GM18517 (cell line): ENCODE results near the gene SMC5.
A peak's percentile ranks its signal among the peaks of the same experiment; 100 is the strongest.
"Not testable (repeated sequence)": the region's sequence is repeated elsewhere in the genome, so short reads cannot be mapped to it uniquely, and the experiment has no call there.

Source experiments
- ATAC-seq: cut with Tn5 transposase; IDR thresholded peaks from one replicate; pipeline ENCODE4 v1.9.1; 2021; ENCODE audit warnings: mild to moderate bottlenecking, moderate library complexity; ENCODE audit not compliant: unreplicated experiment

The SMC5 gene

GRCh38 chr9:70355801-70356200 is 97.0 kb downstream of the SMC5 start:
- ATAC-seq = no peak

- ATAC-seq = no peak
Observed at GRCh38 chr9:70362952-70363351, 104.2 kb downstream of the SMC5 start.

- ATAC-seq = no peak
Observed at GRCh38 chr9:70363760-70364159, 105.0 kb downstream of the SMC5 start.

GRCh38 chr9:70367305-70367930 is 108.6 kb downstream of the SMC5 start:
- no peak for ATAC-seq

- no peak for ATAC-seq
Observed at GRCh38 chr9:70374962-70375618, 116.3 kb downstream of the SMC5 start.

GRCh38 chr9:70382046-70382708 is 123.4 kb downstream of the SMC5 start:
- ATAC-seq = no peak

GRCh38 chr9:70382709-70383605 is 124.2 kb downstream of the SMC5 start:
- no peak for ATAC-seq

GRCh38 chr9:70385426-70385825 is 126.6 kb downstream of the SMC5 start:
- ATAC-seq = no peak

- ATAC-seq = no peak
Observed at GRCh38 chr9:70387663-70388062, 128.9 kb downstream of the SMC5 start.

- no peak for ATAC-seq
Observed at GRCh38 chr9:70389188-70389587, 130.4 kb downstream of the SMC5 start.

- ATAC-seq = no peak
Observed at GRCh38 chr9:70389621-70390266, 131.0 kb downstream of the SMC5 start.

- ATAC-seq = no peak
Observed at GRCh38 chr9:70390933-70391341, 132.2 kb downstream of the SMC5 start.

GRCh38 chr9:70392189-70392588 is 133.4 kb downstream of the SMC5 start:
- no peak for ATAC-seq

- ATAC-seq = no peak
Observed at GRCh38 chr9:70392850-70393249, 134.1 kb downstream of the SMC5 start.

- ATAC-seq = no peak
Observed at GRCh38 chr9:70395652-70396051, 136.9 kb downstream of the SMC5 start.

- ATAC-seq = peak; percentile 100
Observed at GRCh38 chr9:70398145-70398556, 139.4 kb downstream of the SMC5 start.

- ATAC-seq = no peak
Observed at GRCh38 chr9:70399141-70399540, 140.4 kb downstream of the SMC5 start.

GRCh38 chr9:70400107-70400892 is 141.5 kb downstream of the SMC5 start:
- ATAC-seq = no peak

- ATAC-seq = not testable (repeated sequence)
Observed at GRCh38 chr9:70401241-70401640, 142.5 kb downstream of the SMC5 start.

GRCh38 chr9:70402213-70402612 is 143.4 kb downstream of the SMC5 start:
- no peak for ATAC-seq
